OCI-LY3 (cell line): ENCODE measurements around the gene TXNL1.
"Not testable (repeated sequence)": the region's sequence is repeated elsewhere in the genome, so short reads cannot be mapped to it uniquely, and the experiment has no call there.

Experiments
- H2AFZ ChIP-seq: fragments of 200-600, 300-600 bp; shearing (Covaris generic); 2 replicates; pipeline ENCODE4 v1.6.0; 2014; ENCODE audit warnings: antibody characterized with exemption, low read depth, low read length
- H3K27ac ChIP-seq: fragments of 200-600, 300-600 bp; sonication (generic); 2 replicates; pipeline ENCODE4 v1.5.1; 2014; ENCODE audit warnings: mild to moderate bottlenecking, low read length, moderate library complexity, mixed read lengths
- H3K27me3 ChIP-seq: fragments of 200-600, 300-600 bp; sonication (generic); 2 replicates; pipeline ENCODE4 v1.6.1; 2014; ENCODE audit warnings: low read depth, low read length, mixed read lengths
- H3K36me3 ChIP-seq: fragments of 200-600, 300-600 bp; sonication (generic); replicated peaks from 2 replicates; pipeline ENCODE3; 2014; ENCODE audit warnings: low read depth, low read length, mixed read lengths
- H3K4me1 ChIP-seq: fragments of 300-600, 200-600 bp; sonication (generic); 2 replicates; pipeline ENCODE4 v1.6.1; 2014; ENCODE audit warnings: low read length, mixed read lengths
- H3K4me2 ChIP-seq: fragments of 200-600, 300-600 bp; sonication (generic); 2 replicates; pipeline ENCODE4 v1.6.1; 2014; ENCODE audit warnings: low read length, mixed read lengths
- H3K4me3 ChIP-seq: fragments of 300-600, 200-600 bp; sonication (generic); 2 replicates; pipeline ENCODE4 v1.5.1; 2014; ENCODE audit warnings: antibody characterized with exemption, mild to moderate bottlenecking, low read length, moderate library complexity
- H3K79me2 ChIP-seq: fragments of 300-600, 200-600 bp; shearing (Covaris generic); 2 replicates; pipeline ENCODE4 v1.6.1; 2014; ENCODE audit warnings: mild to moderate bottlenecking, low read length, mixed read lengths
- H3K9ac ChIP-seq: fragments of 300-600, 200-600 bp; shearing (Covaris generic); 2 replicates; pipeline ENCODE4 v1.6.0; 2014; ENCODE audit warnings: mild to moderate bottlenecking, low read length, moderate library complexity
- H3K9me3 ChIP-seq: fragments of 200-600, 300-600 bp; shearing (Covaris generic); 2 replicates; pipeline ENCODE4 v1.6.1; 2014; ENCODE audit warnings: low read length, mixed read lengths; ENCODE audit not compliant: insufficient read depth
- H4K20me1 ChIP-seq: fragments of 200-600, 300-600 bp; sonication (generic); 2 replicates; pipeline ENCODE4 v1.6.1; 2016; ENCODE audit warnings: low read length, mixed read lengths; ENCODE audit not compliant: insufficient read depth
- EZH2phosphoT487 ChIP-seq: fragments of 200-600 bp; shearing (Covaris generic); IDR thresholded peaks from 2 replicates; pipeline ENCODE4 v1.6.1; 2018; ENCODE audit warnings: antibody characterized with exemption, mixed run types, low read depth
- TF ChIP-seq, protein P1 (sequence below): fragments of 200-600, 300-600 bp; sonication (generic); IDR thresholded peaks from 2 replicates; pipeline ENCODE4 v1.5.1; 2014; ENCODE audit warnings: antibody characterized with exemption, low read length, low read depth

Gene TXNL1

GRCh38 chr18:56576826-56577573 is 61.4 kb downstream of the TXNL1 start:
- no peaks in the 10 kb centered on the region for H3K27me3 ChIP-seq
- TF ChIP-seq EZH2phosphoT487, result no peak
- TF ChIP-seq, protein P1, sequence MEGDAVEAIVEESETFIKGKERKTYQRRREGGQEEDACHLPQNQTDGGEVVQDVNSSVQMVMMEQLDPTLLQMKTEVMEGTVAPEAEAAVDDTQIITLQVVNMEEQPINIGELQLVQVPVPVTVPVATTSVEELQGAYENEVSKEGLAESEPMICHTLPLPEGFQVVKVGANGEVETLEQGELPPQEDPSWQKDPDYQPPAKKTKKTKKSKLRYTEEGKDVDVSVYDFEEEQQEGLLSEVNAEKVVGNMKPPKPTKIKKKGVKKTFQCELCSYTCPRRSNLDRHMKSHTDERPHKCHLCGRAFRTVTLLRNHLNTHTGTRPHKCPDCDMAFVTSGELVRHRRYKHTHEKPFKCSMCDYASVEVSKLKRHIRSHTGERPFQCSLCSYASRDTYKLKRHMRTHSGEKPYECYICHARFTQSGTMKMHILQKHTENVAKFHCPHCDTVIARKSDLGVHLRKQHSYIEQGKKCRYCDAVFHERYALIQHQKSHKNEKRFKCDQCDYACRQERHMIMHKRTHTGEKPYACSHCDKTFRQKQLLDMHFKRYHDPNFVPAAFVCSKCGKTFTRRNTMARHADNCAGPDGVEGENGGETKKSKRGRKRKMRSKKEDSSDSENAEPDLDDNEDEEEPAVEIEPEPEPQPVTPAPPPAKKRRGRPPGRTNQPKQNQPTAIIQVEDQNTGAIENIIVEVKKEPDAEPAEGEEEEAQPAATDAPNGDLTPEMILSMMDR, result no peak
- no peaks in the 10 kb centered on the region for H3K79me2 ChIP-seq
- peaks cover 19% of the 10 kb centered on the region for H3K4me1 ChIP-seq
- H3K4me3 ChIP-seq, result no peak overlapping the region
- no peak overlapping the region for H3K27ac ChIP-seq
- no peaks in the 10 kb centered on the region for H4K20me1 ChIP-seq
- no peak overlapping the region for H3K4me2 ChIP-seq
- H3K36me3 ChIP-seq, result peaks cover 5% of the 10 kb centered on the region
- no peak overlapping the region for H3K9ac ChIP-seq
- no peak overlapping the region for H2AFZ ChIP-seq
- no peaks in the 10 kb centered on the region for H3K9me3 ChIP-seq

GRCh38 chr18:56575819-56576663 is 62.4 kb downstream of the TXNL1 start:
- Histone ChIP-seq H2AFZ (no peak overlapping the region), H3K36me3 (peaks cover 5% of the 10 kb centered on the region), H3K4me2 (peak overlapping the region; percentile 42), H3K4me1 (peaks cover 19% of the 10 kb centered on the region), H3K79me2 (no peaks in the 10 kb centered on the region), H3K9me3 (no peaks in the 10 kb centered on the region), H3K27me3 (no peaks in the 10 kb centered on the region), H3K27ac (no peak overlapping the region), H4K20me1 (no peaks in the 10 kb centered on the region), H3K4me3 (0 out of 2 replicates have a peak overlapping the region, but pooled peaks have one; percentile 1), H3K9ac (no peak overlapping the region)
- TF ChIP-seq, protein P1, result peak; percentile 99
- TF ChIP-seq EZH2phosphoT487, result no peak

GRCh38 chr18:56574861-56575260 is 63.5 kb downstream of the TXNL1 start:
- H3K36me3 ChIP-seq, result no peaks in the 10 kb centered on the region
- H3K79me2 ChIP-seq, result no peaks in the 10 kb centered on the region
- H3K27me3 ChIP-seq, result no peaks in the 10 kb centered on the region
- TF ChIP-seq, protein P1, result no peak
- no peak for TF ChIP-seq EZH2phosphoT487
- no peaks in the 10 kb centered on the region for H4K20me1 ChIP-seq
- no peaks in the 10 kb centered on the region for H3K9me3 ChIP-seq
- no peak overlapping the region for H3K27ac ChIP-seq
- no peak overlapping the region for H3K4me2 ChIP-seq
- H3K4me1 ChIP-seq, result peaks cover 19% of the 10 kb centered on the region
- H2AFZ ChIP-seq, result no peak overlapping the region
- no peak overlapping the region for H3K9ac ChIP-seq
- H3K4me3 ChIP-seq, result no peak overlapping the region

DNA sequence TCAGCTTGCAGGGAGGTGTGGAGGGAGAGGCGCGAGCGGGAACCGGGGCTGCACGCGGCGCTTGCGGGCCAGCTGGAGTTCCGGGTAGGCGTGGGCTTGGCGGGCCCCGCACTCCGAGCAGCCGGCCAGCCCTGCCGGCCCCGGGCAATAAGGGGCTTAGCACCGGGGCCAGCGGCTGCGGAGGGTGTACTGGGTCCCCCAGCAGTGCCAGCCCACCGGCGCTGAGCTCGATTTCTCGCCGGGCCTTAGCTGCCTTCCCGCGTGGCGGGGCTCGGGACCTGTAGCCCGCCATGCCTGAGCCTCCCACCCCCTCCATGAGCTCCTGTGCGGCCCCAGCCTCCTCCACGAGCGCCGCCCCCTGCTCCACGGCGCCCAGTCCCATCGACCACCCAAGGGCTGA is 66.1 kb downstream of the TXNL1 start:
- not testable (repeated sequence) for H3K9ac ChIP-seq, H3K4me3 ChIP-seq, H3K79me2 ChIP-seq, H3K4me2 ChIP-seq, H2AFZ ChIP-seq, H4K20me1 ChIP-seq, H3K27me3 ChIP-seq, H3K27ac ChIP-seq, H3K9me3 ChIP-seq, H3K36me3 ChIP-seq
- peaks cover 19% of the 10 kb centered on the region for H3K4me1 ChIP-seq
